ENCODE measurements around the gene OR2F1.

DNA sequence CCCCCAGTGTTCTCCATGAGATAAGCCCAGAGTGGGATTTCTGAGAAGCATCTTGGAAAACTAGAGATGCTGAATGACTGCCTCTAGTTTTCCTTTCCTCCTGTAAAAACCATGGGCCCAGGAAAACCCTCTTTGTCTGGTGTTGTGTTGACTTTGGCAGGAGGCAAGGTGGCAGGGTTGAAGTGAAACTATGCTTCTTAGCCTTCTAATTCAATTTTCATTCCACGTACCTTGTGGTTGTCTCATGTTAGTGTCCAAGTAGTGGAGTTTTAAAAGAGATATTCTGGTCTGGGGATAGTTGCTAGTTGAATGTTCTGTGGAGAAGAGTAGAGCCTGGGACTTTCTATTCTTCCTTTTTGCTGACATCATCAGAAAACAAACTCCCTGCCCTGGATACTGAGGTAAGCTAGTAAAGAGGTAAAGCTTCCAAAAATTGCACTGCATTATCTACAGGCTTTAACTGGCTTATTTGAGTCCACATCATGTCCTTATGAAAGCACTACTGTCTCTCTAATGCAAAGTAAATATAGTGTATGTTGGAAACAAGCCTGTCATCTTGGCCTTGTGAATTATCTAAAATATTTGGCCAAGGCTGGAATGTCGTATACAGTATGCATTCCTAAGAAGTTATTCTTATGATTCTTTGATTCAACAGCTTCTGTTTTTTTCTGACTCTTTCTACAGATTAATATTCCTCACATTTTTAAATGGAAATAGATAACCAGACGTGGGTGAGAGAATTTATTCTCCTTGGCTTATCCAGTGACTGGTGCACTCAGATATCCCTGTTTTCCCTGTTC lies 19.9 kb upstream of the OR2F1 start, which contains the start of gene OR2F2:
- no peak for TF ChIP-seq SRF (IDR thresholded peaks at IDR 0.05; ENCODE audit: low read depth)
- no peak for TF ChIP-seq POLR2AphosphoS5 (IDR thresholded peaks at IDR 0.05; ENCODE audit: low read depth, low read length)
- no peak for TF ChIP-seq POLR2A (IDR thresholded peaks at IDR 0.05; ENCODE audit: borderline replicate concordance, extremely low read depth, insufficient read depth, insufficient read length)
- TF ChIP-seq, protein P1, sequence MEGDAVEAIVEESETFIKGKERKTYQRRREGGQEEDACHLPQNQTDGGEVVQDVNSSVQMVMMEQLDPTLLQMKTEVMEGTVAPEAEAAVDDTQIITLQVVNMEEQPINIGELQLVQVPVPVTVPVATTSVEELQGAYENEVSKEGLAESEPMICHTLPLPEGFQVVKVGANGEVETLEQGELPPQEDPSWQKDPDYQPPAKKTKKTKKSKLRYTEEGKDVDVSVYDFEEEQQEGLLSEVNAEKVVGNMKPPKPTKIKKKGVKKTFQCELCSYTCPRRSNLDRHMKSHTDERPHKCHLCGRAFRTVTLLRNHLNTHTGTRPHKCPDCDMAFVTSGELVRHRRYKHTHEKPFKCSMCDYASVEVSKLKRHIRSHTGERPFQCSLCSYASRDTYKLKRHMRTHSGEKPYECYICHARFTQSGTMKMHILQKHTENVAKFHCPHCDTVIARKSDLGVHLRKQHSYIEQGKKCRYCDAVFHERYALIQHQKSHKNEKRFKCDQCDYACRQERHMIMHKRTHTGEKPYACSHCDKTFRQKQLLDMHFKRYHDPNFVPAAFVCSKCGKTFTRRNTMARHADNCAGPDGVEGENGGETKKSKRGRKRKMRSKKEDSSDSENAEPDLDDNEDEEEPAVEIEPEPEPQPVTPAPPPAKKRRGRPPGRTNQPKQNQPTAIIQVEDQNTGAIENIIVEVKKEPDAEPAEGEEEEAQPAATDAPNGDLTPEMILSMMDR (IDR thresholded peaks at IDR 0.05 in 2 of 3, conservative IDR thresholded peaks at IDR 0.05 in 1 of 3; ENCODE audit: borderline replicate concordance in 1 of 3, insufficient read depth in 1 of 3, low read depth in 2 of 3, low read length in 2 of 3) = no peak
- no peak for TF ChIP-seq EZH2 (IDR thresholded peaks at IDR 0.05)
- TF ChIP-seq ZFX (IDR thresholded peaks at IDR 0.05) = no peak
- no peak for TF ChIP-seq ZNF274 (IDR thresholded peaks at IDR 0.05; ENCODE audit: low read depth, low read length)
- TF ChIP-seq, protein P2, sequence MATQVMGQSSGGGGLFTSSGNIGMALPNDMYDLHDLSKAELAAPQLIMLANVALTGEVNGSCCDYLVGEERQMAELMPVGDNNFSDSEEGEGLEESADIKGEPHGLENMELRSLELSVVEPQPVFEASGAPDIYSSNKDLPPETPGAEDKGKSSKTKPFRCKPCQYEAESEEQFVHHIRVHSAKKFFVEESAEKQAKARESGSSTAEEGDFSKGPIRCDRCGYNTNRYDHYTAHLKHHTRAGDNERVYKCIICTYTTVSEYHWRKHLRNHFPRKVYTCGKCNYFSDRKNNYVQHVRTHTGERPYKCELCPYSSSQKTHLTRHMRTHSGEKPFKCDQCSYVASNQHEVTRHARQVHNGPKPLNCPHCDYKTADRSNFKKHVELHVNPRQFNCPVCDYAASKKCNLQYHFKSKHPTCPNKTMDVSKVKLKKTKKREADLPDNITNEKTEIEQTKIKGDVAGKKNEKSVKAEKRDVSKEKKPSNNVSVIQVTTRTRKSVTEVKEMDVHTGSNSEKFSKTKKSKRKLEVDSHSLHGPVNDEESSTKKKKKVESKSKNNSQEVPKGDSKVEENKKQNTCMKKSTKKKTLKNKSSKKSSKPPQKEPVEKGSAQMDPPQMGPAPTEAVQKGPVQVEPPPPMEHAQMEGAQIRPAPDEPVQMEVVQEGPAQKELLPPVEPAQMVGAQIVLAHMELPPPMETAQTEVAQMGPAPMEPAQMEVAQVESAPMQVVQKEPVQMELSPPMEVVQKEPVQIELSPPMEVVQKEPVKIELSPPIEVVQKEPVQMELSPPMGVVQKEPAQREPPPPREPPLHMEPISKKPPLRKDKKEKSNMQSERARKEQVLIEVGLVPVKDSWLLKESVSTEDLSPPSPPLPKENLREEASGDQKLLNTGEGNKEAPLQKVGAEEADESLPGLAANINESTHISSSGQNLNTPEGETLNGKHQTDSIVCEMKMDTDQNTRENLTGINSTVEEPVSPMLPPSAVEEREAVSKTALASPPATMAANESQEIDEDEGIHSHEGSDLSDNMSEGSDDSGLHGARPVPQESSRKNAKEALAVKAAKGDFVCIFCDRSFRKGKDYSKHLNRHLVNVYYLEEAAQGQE (IDR thresholded peaks at IDR 0.05; ENCODE audit: low read depth) = no peak
- TF ChIP-seq TCF7L2 (IDR thresholded peaks at IDR 0.05; ENCODE audit: borderline replicate concordance, extremely low read depth, insufficient read depth, insufficient read length) = no peak
- no peak for TF ChIP-seq RAD21 (IDR thresholded peaks at IDR 0.05; ENCODE audit: low read depth)
- TF ChIP-seq CBX3 (IDR thresholded peaks at IDR 0.05; ENCODE audit: low read depth) = no peak
- TF ChIP-seq EZH2phosphoT487 (IDR thresholded peaks at IDR 0.05; ENCODE audit: borderline replicate concordance) = no peak
